ENCODE results near the gene CACNG4. TPM values are rescaled to one million over a fixed set of nuclear protein-coding genes. Genes with fewer than 3 reads are reported as not detected.

Gene CACNG4
- total RNA-seq, 1 donor from 2014 or later: 5.8 TPM

DNA sequence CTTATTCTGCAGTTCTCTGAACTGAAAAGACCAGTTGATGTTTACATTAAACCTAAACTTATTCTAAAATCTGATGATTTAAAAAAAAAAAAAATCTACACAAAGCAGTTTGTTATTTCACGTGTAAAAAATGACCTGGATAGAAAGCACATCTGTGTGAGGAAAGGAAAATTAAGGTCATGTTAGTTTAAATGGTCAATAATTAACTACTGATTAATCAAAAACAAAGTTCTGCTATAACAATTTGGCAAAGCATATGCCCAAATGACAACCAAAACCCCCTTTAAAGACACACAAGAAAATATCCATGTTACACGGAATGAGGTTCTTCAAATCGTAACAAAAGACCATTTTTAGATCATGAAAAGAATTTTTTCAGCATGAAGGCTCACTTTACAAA is 110.3 kb downstream of the CACNG4 start:
- no peak overlapping the region for H3K4me2 ChIP-seq (ENCODE audit: low read length)
- no peaks in the 10 kb centered on the region for H3K79me2 ChIP-seq (ENCODE audit: insufficient read depth, low read length)
- H3K36me3 Mint-ChIP-seq (ENCODE audit: low read depth, unreplicated experiment): peaks cover 7% of the 10 kb centered on the region
- H3K4me3 ChIP-seq (ENCODE audit: insufficient read depth, low read depth, low read length): no peak overlapping the region
- no peaks in the 10 kb centered on the region for H3K27me3 ChIP-seq (ENCODE audit: insufficient read depth, low read length)
- H3K9ac ChIP-seq (ENCODE audit: low read length): no peak overlapping the region
- DNase-seq (ENCODE audit: low read depth) (no peak), FAIRE-seq (no peak)
- no peaks in the 10 kb centered on the region for H3K9me3 Mint-ChIP-seq (ENCODE audit: unreplicated experiment)
- no peaks in the 10 kb centered on the region for H3K4me1 Mint-ChIP-seq (ENCODE audit: low read depth, unreplicated experiment)
- H3K36me3 ChIP-seq (ENCODE audit: insufficient read depth, low read length): peaks cover 3% of the 10 kb centered on the region
- no peaks in the 10 kb centered on the region for H3K27me3 Mint-ChIP-seq (ENCODE audit: low read depth, unreplicated experiment)
- no peaks in the 10 kb centered on the region for H3K4me1 ChIP-seq (ENCODE audit: insufficient read depth, low read length)
- no peak overlapping the region for H2AFZ ChIP-seq (ENCODE audit: low read depth, low read length)
- H3K27ac ChIP-seq (ENCODE audit: low read depth, low read length): no peak overlapping the region
- no peak overlapping the region for H3K27ac Mint-ChIP-seq (ENCODE audit: unreplicated experiment)
- no peak overlapping the region for H3K4me3 Mint-ChIP-seq (ENCODE audit: unreplicated experiment)
- no peaks in the 10 kb centered on the region for H3K9me3 ChIP-seq (ENCODE audit: insufficient read depth, low read depth, low read length)
- TF ChIP-seq EZH2 (IDR thresholded peaks at IDR 0.05; ENCODE audit: insufficient read depth, low read length): no peak
- TF ChIP-seq, protein P1, sequence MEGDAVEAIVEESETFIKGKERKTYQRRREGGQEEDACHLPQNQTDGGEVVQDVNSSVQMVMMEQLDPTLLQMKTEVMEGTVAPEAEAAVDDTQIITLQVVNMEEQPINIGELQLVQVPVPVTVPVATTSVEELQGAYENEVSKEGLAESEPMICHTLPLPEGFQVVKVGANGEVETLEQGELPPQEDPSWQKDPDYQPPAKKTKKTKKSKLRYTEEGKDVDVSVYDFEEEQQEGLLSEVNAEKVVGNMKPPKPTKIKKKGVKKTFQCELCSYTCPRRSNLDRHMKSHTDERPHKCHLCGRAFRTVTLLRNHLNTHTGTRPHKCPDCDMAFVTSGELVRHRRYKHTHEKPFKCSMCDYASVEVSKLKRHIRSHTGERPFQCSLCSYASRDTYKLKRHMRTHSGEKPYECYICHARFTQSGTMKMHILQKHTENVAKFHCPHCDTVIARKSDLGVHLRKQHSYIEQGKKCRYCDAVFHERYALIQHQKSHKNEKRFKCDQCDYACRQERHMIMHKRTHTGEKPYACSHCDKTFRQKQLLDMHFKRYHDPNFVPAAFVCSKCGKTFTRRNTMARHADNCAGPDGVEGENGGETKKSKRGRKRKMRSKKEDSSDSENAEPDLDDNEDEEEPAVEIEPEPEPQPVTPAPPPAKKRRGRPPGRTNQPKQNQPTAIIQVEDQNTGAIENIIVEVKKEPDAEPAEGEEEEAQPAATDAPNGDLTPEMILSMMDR (IDR thresholded peaks at IDR 0.05; ENCODE audit: insufficient read depth, low read depth, low read length): no peak
- H4K20me1 ChIP-seq (ENCODE audit: insufficient read depth, low read length): peaks cover 6% of the 10 kb centered on the region

DNA sequence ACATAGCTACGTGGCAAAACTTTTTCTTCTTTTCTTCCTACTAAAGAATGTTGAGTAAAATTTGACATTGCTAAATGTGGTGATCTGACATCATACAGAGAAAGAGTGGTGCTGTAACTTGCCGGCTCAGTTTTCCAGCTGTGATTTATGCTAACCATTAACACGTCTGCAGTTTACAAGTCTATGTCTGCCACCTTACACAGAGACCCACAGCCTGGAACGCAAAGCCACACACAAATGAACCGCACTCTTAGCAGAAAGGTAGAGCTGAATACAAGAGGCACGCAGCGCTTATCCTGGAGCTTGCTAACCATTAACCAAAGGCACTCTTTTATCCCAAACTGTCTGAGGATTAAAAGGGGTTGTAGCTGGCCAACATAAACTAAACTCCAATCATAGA is 111.8 kb downstream of the CACNG4 start:
- H4K20me1 ChIP-seq (ENCODE audit: insufficient read depth, low read length): peaks cover 8% of the 10 kb centered on the region
- Mint-ChIP-seq H3K9me3 (ENCODE audit: unreplicated experiment) (no peaks in the 10 kb centered on the region), H3K4me1 (ENCODE audit: low read depth, unreplicated experiment) (no peaks in the 10 kb centered on the region), H3K27ac (ENCODE audit: unreplicated experiment) (no peak overlapping the region), H3K36me3 (ENCODE audit: low read depth, unreplicated experiment) (peaks cover 7% of the 10 kb centered on the region), H3K4me3 (ENCODE audit: unreplicated experiment) (no peak overlapping the region), H3K27me3 (ENCODE audit: low read depth, unreplicated experiment) (no peaks in the 10 kb centered on the region)
- H3K27me3 ChIP-seq (ENCODE audit: insufficient read depth, low read length): no peaks in the 10 kb centered on the region
- no peaks in the 10 kb centered on the region for H3K4me1 ChIP-seq (ENCODE audit: insufficient read depth, low read length)
- no peaks in the 10 kb centered on the region for H3K9me3 ChIP-seq (ENCODE audit: insufficient read depth, low read depth, low read length)
- no peak overlapping the region for H2AFZ ChIP-seq (ENCODE audit: low read depth, low read length)
- no peak overlapping the region for H3K9ac ChIP-seq (ENCODE audit: low read length)
- H3K4me3 ChIP-seq (ENCODE audit: insufficient read depth, low read depth, low read length): no peak overlapping the region
- FAIRE-seq: no peak
- H3K27ac ChIP-seq (ENCODE audit: low read depth, low read length): no peak overlapping the region
- peaks cover 3% of the 10 kb centered on the region for H3K36me3 ChIP-seq (ENCODE audit: insufficient read depth, low read length)
- H3K4me2 ChIP-seq (ENCODE audit: low read length): no peak overlapping the region
- no peak for DNase-seq (ENCODE audit: low read depth)
- H3K79me2 ChIP-seq (ENCODE audit: insufficient read depth, low read length): no peaks in the 10 kb centered on the region
- TF ChIP-seq, protein P1 (IDR thresholded peaks at IDR 0.05; ENCODE audit: insufficient read depth, low read depth, low read length): no peak
- no peak for TF ChIP-seq EZH2 (IDR thresholded peaks at IDR 0.05; ENCODE audit: insufficient read depth, low read length)

DNA sequence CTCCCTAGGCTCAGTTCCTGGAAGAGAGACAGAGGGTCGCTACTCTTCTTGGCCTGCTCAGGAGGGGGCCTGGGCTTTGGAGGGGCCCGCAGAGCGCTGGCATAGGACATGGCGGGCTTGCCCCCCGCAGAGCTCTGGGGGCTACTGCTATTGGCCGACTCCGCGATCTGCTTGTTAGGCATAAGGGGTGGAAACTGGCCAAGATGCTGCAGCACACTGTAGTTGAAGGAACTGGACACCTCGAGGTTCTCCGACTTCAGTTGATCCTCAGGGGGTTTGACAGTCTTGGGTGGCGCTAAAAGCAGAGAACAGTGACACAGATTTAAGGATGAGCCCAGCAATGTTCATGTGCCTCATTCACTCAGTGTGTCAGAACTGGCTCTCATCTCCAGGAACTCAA is 113.8 kb downstream of the CACNG4 start:
- H3K36me3 Mint-ChIP-seq (ENCODE audit: low read depth, unreplicated experiment): peaks cover 7% of the 10 kb centered on the region
- H3K27me3 Mint-ChIP-seq (ENCODE audit: low read depth, unreplicated experiment): no peaks in the 10 kb centered on the region
- peaks cover 14% of the 10 kb centered on the region for H4K20me1 ChIP-seq (ENCODE audit: insufficient read depth, low read length)
- no peak overlapping the region for H2AFZ ChIP-seq (ENCODE audit: low read depth, low read length)
- FAIRE-seq (no peak), DNase-seq (ENCODE audit: low read depth) (no peak)
- no peaks in the 10 kb centered on the region for H3K79me2 ChIP-seq (ENCODE audit: insufficient read depth, low read length)
- H3K9ac ChIP-seq (ENCODE audit: low read length): no peak overlapping the region
- no peak overlapping the region for H3K27ac Mint-ChIP-seq (ENCODE audit: unreplicated experiment)
- no peak overlapping the region for H3K4me2 ChIP-seq (ENCODE audit: low read length)
- H3K4me3 ChIP-seq (ENCODE audit: insufficient read depth, low read depth, low read length): no peak overlapping the region
- TF ChIP-seq, protein P1 (IDR thresholded peaks at IDR 0.05; ENCODE audit: insufficient read depth, low read depth, low read length): no peak
- no peak for TF ChIP-seq EZH2 (IDR thresholded peaks at IDR 0.05; ENCODE audit: insufficient read depth, low read length)
- H3K27ac ChIP-seq (ENCODE audit: low read depth, low read length): no peak overlapping the region
- H3K36me3 ChIP-seq (ENCODE audit: insufficient read depth, low read length): peaks cover 3% of the 10 kb centered on the region
- no peaks in the 10 kb centered on the region for H3K4me1 Mint-ChIP-seq (ENCODE audit: low read depth, unreplicated experiment)
- H3K4me3 Mint-ChIP-seq (ENCODE audit: unreplicated experiment): no peak overlapping the region
- no peaks in the 10 kb centered on the region for H3K4me1 ChIP-seq (ENCODE audit: insufficient read depth, low read length)
- no peaks in the 10 kb centered on the region for H3K9me3 ChIP-seq (ENCODE audit: insufficient read depth, low read depth, low read length)
- no peaks in the 10 kb centered on the region for H3K9me3 Mint-ChIP-seq (ENCODE audit: unreplicated experiment)
- no peaks in the 10 kb centered on the region for H3K27me3 ChIP-seq (ENCODE audit: insufficient read depth, low read length)
